GF-D8 (cell line): ENCODE results near the gene TMEM272.
A peak's percentile ranks its signal among the peaks of the same experiment; 100 is the strongest.

Experiments
- DNase-seq: peaks from one replicate; lab custom pipeline; 2025; lab: John Stamatoyannopoulos, UW

The TMEM272 gene

DNA sequence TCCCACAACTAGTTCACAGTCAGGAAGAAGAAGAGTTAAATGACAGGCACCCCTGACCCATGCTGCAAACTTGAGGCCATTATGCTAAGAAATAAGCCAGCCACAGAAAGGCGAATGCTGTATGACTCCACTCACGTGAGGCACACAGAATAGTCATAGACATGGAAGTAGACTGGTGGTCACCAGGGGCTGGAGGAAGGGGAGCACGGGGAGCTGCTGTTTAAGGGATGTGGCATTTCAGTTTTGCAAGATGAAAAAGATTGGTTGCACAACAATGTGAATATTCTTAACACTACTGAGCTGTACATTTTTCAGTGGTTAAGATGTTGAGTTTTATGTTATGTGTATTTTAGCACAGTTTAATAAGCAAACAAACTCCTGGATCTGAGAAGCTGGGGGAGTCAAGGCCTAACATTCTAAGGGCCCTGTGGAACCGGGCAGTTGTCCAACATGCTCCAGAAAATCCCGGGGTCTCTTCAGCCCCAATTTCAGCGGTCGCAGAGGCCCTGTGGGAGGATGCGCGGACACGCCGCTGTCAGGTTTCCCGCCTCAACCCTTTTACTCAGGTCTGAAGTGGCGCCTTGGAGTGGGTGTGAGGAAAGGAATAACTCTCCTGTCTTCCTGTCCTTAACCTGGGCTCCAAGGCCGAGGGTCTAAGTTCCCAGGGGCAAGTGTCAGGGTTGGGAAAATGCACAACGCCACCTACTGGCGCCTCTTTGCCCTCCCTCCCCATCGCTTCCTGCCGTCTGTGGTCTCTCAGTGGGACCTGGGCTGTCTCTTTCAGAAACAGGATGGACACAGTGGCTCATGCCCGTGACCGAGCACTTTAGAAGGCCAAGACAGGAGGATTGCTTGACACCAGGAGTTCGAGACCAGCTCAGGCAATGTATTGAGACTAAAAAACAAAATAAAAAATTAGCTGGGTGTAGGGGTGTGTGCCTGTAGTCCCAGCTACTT lies 4.4 kb upstream of the TMEM272 start:
- no peak for DNase-seq

- no peak for DNase-seq
Measured at GRCh38 chr13:51848674-51849073, 3.7 kb upstream of the TMEM272 start.

DNA sequence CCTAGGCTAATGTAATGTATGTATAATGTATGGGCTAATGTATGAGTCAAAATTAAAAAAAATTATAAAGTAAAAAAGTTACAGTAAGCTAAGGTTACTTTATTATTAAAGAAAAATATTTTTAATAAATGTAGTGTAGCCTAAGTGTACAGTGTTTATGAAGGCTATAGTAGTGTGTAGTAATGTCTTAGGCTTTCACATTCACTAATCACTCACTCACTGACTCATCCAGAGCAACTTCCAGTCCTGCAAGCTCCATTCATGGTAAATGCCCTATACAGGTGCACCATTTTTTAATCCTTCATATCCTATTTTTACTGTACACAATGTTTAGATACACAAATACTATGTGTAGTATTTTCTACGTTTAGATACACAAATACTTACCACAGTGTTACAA lies 1.8 kb upstream of the TMEM272 start:
- no peak for DNase-seq

DNA sequence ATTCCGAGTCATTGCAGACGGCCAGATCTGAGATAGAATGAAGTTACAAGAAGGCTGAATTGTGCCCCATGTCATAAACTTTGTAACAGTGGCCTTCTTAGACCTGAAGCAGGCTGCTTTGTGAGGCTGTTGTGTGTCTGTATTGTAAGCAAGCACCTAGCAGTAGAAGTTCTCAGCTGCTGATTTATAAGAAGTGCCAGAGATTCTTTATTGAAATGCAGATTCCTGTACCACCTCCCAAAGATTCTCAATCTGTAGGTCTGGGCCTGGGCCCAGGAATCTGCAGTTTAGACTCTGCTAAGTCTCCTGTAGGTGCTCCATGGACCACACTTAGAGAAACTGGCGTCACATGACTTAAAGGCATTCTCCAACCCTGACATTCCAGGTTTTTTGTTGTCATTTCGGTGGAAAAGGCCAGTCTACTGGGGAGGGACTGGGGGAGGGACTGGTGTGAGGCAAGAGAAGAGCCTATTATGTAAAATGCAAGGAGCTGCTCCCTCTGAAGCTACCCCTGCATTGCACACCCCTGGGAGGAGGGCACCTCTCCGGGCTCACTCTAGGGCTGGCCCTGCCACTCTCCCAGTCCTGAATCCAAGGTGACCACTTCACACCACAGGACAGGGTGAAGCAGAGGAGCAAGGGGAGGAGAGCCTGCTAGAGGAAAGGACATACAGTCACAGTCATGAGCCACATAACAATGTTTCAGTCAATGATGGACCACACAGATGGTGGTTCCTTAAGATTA lies 769 bp upstream of the TMEM272 start:
- no peak for DNase-seq

DNA sequence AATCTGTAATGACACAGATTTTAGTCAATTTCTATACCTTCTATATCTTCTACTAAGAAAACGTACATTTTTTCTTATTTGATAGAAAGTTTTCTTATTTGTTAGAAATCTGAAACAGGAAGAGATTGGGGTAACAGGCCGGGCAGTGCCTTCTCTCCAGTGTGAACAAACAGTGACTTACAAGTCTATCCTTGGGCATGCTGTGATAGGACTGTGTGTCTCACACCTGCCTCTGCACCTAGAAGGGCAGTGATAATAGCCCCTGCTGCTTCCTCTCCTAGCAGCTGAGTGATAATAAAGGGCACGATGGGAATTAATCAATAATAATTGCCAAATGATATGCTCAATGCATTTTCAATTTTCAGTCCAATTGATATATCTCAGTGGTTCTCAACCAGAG lies 1.4 kb downstream of the TMEM272 start:
- DNase-seq, result no peak

- no peak for DNase-seq
Measured at GRCh38 chr13:51841732-51842131, 3.2 kb downstream of the TMEM272 start.

- no peak for DNase-seq
Measured at GRCh38 chr13:51840917-51841316, 4.1 kb downstream of the TMEM272 start.

GRCh38 chr13:51839711-51840540 lies 5.1 kb downstream of the TMEM272 start:
- DNase-seq, result no peak

GRCh38 chr13:51838240-51838846 lies 6.6 kb downstream of the TMEM272 start:
- no peak for DNase-seq

GRCh38 chr13:51837016-51837415 lies 8.0 kb downstream of the TMEM272 start:
- DNase-seq, result no peak

DNA sequence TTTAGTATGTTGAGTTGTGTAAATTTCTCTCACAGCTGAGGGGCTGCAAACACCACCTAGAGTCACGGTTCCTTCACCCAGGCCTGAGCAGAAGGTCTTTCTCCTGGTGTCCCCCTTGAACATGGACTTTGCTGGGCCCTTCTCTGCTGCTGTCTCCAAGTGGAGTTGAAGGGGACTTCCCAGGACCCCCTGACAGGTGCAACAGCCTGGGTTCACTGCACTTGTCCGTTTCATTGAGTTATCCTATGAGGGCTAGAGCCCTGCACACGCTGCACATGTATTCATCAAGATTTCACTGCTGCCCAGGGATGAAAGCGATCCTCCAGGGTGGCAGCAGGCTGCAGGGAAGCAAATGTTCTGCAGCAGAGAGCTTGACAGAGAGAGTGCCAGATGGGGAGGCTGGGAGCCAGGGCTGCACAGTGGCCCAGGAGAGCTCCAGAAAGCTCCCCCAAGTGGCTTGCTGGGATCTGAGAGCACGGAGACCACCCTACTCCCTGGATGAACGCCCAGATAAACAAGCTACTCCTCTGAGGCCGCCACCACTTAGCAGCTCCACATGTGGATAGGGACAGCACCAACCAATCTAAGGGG lies 10.3 kb downstream of the TMEM272 start:
- no peak for DNase-seq

DNA sequence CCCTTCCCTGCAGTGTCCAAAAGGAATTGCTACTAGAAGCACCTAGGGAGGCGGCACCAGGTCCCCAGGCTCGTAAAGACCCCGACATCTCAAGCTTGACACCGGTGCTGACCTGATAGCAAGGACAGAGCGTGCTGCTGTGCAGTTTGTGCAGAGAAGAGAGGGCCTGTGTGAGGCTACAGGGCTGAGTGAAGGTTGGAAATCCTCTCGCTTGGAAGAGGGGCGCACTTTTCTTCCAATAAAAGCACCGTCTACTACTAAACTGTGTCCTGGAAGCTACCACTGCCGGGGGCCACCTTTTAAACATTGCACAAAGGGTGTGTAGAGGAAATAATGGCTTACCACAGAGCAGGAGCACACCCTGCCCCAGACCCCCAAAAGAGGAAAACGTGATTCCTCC lies 11.0 kb downstream of the TMEM272 start:
- DNase-seq, result no peak

DNA sequence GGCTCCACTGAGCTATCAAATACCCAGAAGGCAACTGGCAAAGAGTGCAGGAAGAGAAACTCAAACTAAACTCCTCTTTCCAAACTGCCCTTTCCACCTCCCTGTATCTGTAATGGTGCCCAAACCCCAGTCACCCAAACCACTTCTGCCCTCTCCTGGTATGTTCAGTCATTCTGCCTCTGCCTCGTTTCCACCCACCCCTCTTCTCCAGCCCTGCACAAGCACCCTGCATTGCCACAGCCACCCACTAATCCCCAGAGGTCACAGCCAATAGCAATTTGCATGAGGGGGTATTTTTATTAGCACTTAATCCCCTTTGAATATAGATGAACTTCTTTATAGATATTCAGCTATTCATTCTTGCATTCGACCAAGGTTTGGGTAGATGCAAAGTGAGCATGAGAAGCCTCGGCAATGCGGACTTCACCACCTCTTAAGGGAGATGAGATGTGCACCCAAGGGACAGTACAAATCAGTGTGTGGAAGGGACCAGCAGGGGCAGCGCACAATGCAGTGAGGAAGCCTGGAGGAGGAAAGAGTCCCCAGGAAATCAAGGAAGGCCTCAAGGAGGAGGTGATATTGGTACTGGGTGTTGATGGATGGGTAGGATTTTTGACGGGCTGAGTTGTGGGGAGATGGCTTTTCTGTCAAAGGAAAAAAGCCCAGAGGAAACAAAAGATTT lies 12.4 kb downstream of the TMEM272 start:
- DNase-seq, result peak; percentile 58

- no peak for DNase-seq
Measured at GRCh38 chr13:51831519-51831918, 13.5 kb downstream of the TMEM272 start.

GRCh38 chr13:51829568-51829899 lies 15.4 kb downstream of the TMEM272 start:
- DNase-seq, result no peak

- DNase-seq, result no peak
Measured at GRCh38 chr13:51828730-51829567, 16.0 kb downstream of the TMEM272 start.

GRCh38 chr13:51827254-51827653 lies 17.7 kb downstream of the TMEM272 start:
- peak; percentile 88 for DNase-seq

DNA sequence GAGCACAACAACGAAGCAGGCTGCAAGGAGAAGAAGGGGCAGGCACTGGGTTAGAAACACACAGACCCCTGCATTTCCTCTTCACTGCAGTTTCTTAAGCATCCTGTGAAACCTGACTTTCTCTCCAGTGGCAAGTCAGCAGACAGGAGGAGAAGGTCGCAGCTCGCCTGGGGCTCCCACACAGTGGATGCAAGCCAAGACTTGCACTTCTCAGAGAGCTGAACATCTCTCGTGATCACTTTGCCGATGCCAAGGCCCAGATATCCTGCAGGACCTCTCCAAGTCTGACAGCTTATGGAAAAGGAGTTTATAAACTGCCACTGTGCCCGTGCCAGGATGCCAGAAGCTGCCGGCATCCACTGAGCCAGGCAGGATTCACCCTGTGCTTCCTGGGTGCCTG lies 18.4 kb downstream of the TMEM272 start:
- DNase-seq, result no peak

GRCh38 chr13:51825681-51826254 lies 19.2 kb downstream of the TMEM272 start:
- DNase-seq, result no peak

DNA sequence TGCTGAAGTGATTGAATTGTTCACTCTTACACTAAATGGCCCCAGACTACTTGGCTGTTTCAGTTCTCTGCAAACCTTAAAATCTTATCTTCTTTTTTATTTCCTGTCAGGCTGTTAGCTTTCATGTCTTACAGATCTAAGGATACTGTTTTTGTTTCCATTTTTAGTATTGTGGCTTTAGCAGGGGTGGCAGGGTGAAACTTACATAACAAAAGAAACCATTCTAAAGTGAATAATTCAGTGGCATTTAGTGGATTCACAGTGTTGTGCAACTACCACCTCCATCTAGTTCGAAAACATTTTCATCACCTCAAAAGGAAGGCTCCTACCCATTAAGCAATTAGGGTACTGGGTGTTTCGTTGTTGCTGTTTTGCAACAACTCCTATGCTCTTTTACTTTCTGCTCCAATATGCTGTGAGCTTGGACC lies 19.8 kb downstream of the TMEM272 start:
- DNase-seq, result peak; percentile 95
